DOHH2 (cell line): ENCODE data around the gene SENP6.

Source experiments
- CTCF ChIP-seq: fragments of 200-600 bp; sonication (generic); IDR thresholded peaks from one replicate; pipeline ENCODE4 v1.5.1; 2014; ENCODE audit warnings: antibody characterized with exemption, mild to moderate bottlenecking, low read depth, low read length; ENCODE audit not compliant: poor library complexity, severe bottlenecking
- EZH2phosphoT487 ChIP-seq: fragments of 200-600 bp; sonication (generic); IDR thresholded peaks from 2 replicates; pipeline ENCODE4 v1.6.1; 2017; ENCODE audit warnings: borderline replicate concordance, mild to moderate bottlenecking, antibody characterized with exemption, low read length, moderate library complexity, mixed read lengths

- no peak for TF ChIP-seq EZH2phosphoT487
- no peak for TF ChIP-seq CTCF
These were observed 19.0 kb downstream of the SENP6 start for GRCh38 chr6:75620381-75621304.
